Testis (tissue), 3 donors: Measurements from ENCODE around the gene TTC7B. TPM values are rescaled to one million over a fixed set of nuclear protein-coding genes. Genes with fewer than 3 reads are reported as not detected.

Experiments
- DNase-seq: peaks from one replicate; pipeline ENCODE4 v3.0.0-alpha.2; 2019
- H3K27ac ChIP-seq, 2 donors: fragments of 200-600 bp; sonication (generic); one replicate each; pipeline ENCODE4 v1.5.1; 2019
- H3K27me3 ChIP-seq: fragments of 200-600 bp; sonication (generic); one replicate; pipeline ENCODE4 v1.5.1; 2019
- H3K36me3 ChIP-seq: fragments of 200-600 bp; sonication (generic); one replicate; pipeline ENCODE4 v1.5.1; 2017; ENCODE audit warnings: low read depth; ENCODE audit errors: missing control alignments
- H3K4me1 ChIP-seq: fragments of 200-600 bp; sonication (generic); one replicate; pipeline ENCODE4 v1.5.1; 2019
- H3K4me3 ChIP-seq, 2 donors: fragments of 200-600 bp; sonication (generic); one replicate each; pipeline ENCODE4 v1.5.1; 2017 to 2019
- H3K9me3 ChIP-seq: fragments of 200-600 bp; sonication (generic); one replicate; pipeline ENCODE4 v1.5.1; 2017
- CTCF ChIP-seq, 3 experiments: fragments of 450-650 bp in 2 of 3; fragments of 200-600 bp in 1 of 3; sonication (generic) in 1 of 3; IDR thresholded peaks; one replicate each; pipeline ENCODE4 v1.5.1; 2016 to 2019; ENCODE audit warnings: antibody characterized with exemption in 3 of 3, mild to moderate bottlenecking in 2 of 3, moderate library complexity in 1 of 3
- POLR2A ChIP-seq: fragments of 450-650 bp; IDR thresholded peaks from one replicate; pipeline ENCODE4 v1.6.1; 2017; ENCODE audit warnings: antibody characterized with exemption, mild to moderate bottlenecking, moderate library complexity
- WGBS, 2 donors: methylation state at CpG; one replicate each; pipeline ENCODE4 v1.1.5; 2018; 5-methylcytosine and 5-hydroxymethylcytosine counted together
- intact Hi-C: fragments of 100-400 bp; cut with DNase I; formaldehyde crosslinking; loops from one replicate; pipeline ENCODE4 v1.15.1; 2023; ENCODE audit warnings: low total_unique reads
- polyA plus RNA-seq: library from polyadenylated mRNA; stranded (reverse); fragments of 350-450 nt; fragmentation: Illumina TruSeq; extraction: RNeasy Lipid Tissue Mini Kit (QIAGEN cat#74804); gene quantifications from one replicate; pipeline ENCODE4 v1.2.3, GENCODE V29; 2014; ENCODE audit warnings: low read depth, low replicate concordance; ENCODE audit not compliant: insufficient read depth
- total RNA-seq, 2 donors: library from RNA; depleted of rRNA; stranded (reverse); fragments of >200 nt; gene quantifications; one replicate each; pipeline ENCODE4 v1.2.3, GENCODE V29; 2016

Gene TTC7B
- total and polyA plus RNA-seq, 3 donors from 2014 or later, result 11.3 to 17.0 (median 12.1) TPM

- intact Hi-C loops, result no loop called here
- no peaks in the 10 kb centered on the region for H3K36me3 ChIP-seq
- H3K4me3 ChIP-seq, result no peak overlapping the region
- H3K4me1 ChIP-seq, result peaks cover 44% of the 10 kb centered on the region
- no peaks in the 10 kb centered on the region for H3K27me3 ChIP-seq
- H3K9me3 ChIP-seq, result no peaks in the 10 kb centered on the region
- peak overlapping the region; percentile 70 to 84 for H3K27ac ChIP-seq
- no peak for TF ChIP-seq CTCF (IDR thresholded peaks at IDR 0.05)
- no peak for TF ChIP-seq POLR2A
- DNase-seq, result peak; percentile 74
- 67 to 68% methylated on average over 8 of the region's 8 CpGs for WGBS, 2 donors
Measured at GRCh38 chr14:90628825-90629224, 187.4 kb downstream of the TTC7B start.

GRCh38 chr14:90627478-90627877 lies 188.8 kb downstream of the TTC7B start:
- intact Hi-C loops, result no loop called here
- WGBS, 2 donors, result 49 to 70% methylated on average over 9 of the region's 9 CpGs

GRCh38 chr14:90626550-90626949 lies 189.7 kb downstream of the TTC7B start:
- no peaks in the 10 kb centered on the region for H3K27me3 ChIP-seq
- peak overlapping the region; percentile 48 to 84 for H3K27ac ChIP-seq
- peaks cover 44% of the 10 kb centered on the region for H3K4me1 ChIP-seq
- H3K9me3 ChIP-seq, result no peaks in the 10 kb centered on the region
- no peak overlapping the region for H3K4me3 ChIP-seq
- DNase-seq, result no peak
- TF ChIP-seq CTCF (IDR thresholded peaks at IDR 0.05), result no peak
- no peak for TF ChIP-seq POLR2A
- no peaks in the 10 kb centered on the region for H3K36me3 ChIP-seq
- 89 to 96% methylated on average over 7 of the region's 7 CpGs for WGBS, 2 donors
- intact Hi-C loops, result no loop called here

More at GRCh38 chr14:90627478-90627877, 188.8 kb downstream of the TTC7B start:
- Histone ChIP-seq H3K27ac (peak overlapping the region; percentile 48 to 84), H3K9me3 (no peaks in the 10 kb centered on the region), H3K36me3 (no peaks in the 10 kb centered on the region), H3K4me1 (peaks cover 44% of the 10 kb centered on the region), H3K4me3 (no peak overlapping the region), H3K27me3 (no peaks in the 10 kb centered on the region)
- peak; percentile 81 for DNase-seq
- TF ChIP-seq CTCF (IDR thresholded peaks at IDR 0.05) (no peak), POLR2A (no peak)

- 88 to 94% methylated on average over 8 of the region's 8 CpGs for WGBS, 2 donors
- Histone ChIP-seq H3K9me3 (no peaks in the 10 kb centered on the region), H3K4me3 (no peak overlapping the region), H3K27me3 (no peaks in the 10 kb centered on the region), H3K4me1 (peaks cover 44% of the 10 kb centered on the region), H3K36me3 (no peaks in the 10 kb centered on the region), H3K27ac (no peak overlapping the region)
- TF ChIP-seq POLR2A (no peak), CTCF (IDR thresholded peaks at IDR 0.05) (no peak)
- intact Hi-C loops, result no loop called here
- DNase-seq, result no peak
Measured at GRCh38 chr14:90625445-90625844, 190.8 kb downstream of the TTC7B start.

- Histone ChIP-seq H3K27ac (no peak overlapping the region), H3K27me3 (no peaks in the 10 kb centered on the region), H3K9me3 (no peaks in the 10 kb centered on the region), H3K4me3 (no peak overlapping the region), H3K36me3 (no peaks in the 10 kb centered on the region), H3K4me1 (peaks cover 42% of the 10 kb centered on the region)
- no peak for TF ChIP-seq CTCF (IDR thresholded peaks at IDR 0.05)
- DNase-seq, result no peak
- WGBS, 2 donors, result 66 to 83% methylated on average over 12 to 14 of the region's 14 CpGs
- intact Hi-C loops, result no loop called here
Measured at GRCh38 chr14:90624732-90625400, 191.4 kb downstream of the TTC7B start.
